HepG2 (cell line): ENCODE measurements around the gene PRR23B. TPM values are rescaled to one million over a fixed set of nuclear protein-coding genes. Genes with fewer than 3 reads are reported as not detected.

Experiments
- ATAC-seq: fragments of 200-7000 bp; cut with Tn5 transposase; 3 replicates; pipeline ENCODE4 v1.9.1; 2020; ENCODE audit warnings: mild to moderate bottlenecking, moderate library complexity
- BruUV-seq: library from RNA; stranded (reverse); fragments of 400-500 nt; replicated peaks from 2 replicates; lab custom pipeline; 2021; lab: Mats Ljungman, UMichigan
- CTCF ChIA-PET: fragments of 300-600 bp; formaldehyde crosslinking; extraction: SDS; loops from one replicate; lab custom pipeline; 2021; ENCODE audit warnings: low total read pairs, inconsistent platforms, low intra/inter-chr PET ratio; lab: Yijun Ruan, JAX
- POLR2A ChIA-PET: fragments of 350-600 bp; sonication (Branson Sonifier 250); formaldehyde crosslinking; loops from one replicate; lab custom pipeline; 2020; ENCODE audit warnings: antibody characterized with exemption, inconsistent platforms; lab: Yijun Ruan, JAX
- DNase-seq: peaks from one replicate; pipeline ENCODE4 v3.0.0-alpha.2; 2015; ENCODE audit warnings: low spot score
- FAIRE-seq: peaks from 3 replicates; lab custom pipeline; 2011; peaks lifted over from hg19 to GRCh38; lab: Jason Lieb, UNC
- H2AFZ ChIP-seq: one replicate; pipeline ENCODE4 v1.6.1; 2011; ENCODE audit warnings: low read length, inconsistent platforms
- H3K27ac ChIP-seq: fragments of 300-600 bp; 3 replicates; pipeline ENCODE4 v1.8.0; 2011; ENCODE audit warnings: mixed run types, mild to moderate bottlenecking, mixed read lengths, low read length, inconsistent platforms; ENCODE audit not compliant: insufficient read depth; ENCODE audit errors: extremely low read length
- H3K27me3 ChIP-seq, 2 experiments: fragments of 200-600 bp in 1 of 2; 2 replicates in 1 of 2; 3 replicates in 1 of 2; pipeline versions ENCODE4 v1.6.0 to v1.8.0; 2011; ENCODE audit warnings: low read length in 2 of 2, mild to moderate bottlenecking in 2 of 2, moderate library complexity in 2 of 2, inconsistent platforms in 1 of 2; ENCODE audit not compliant: insufficient read depth in 2 of 2, control insufficient read depth in 1 of 2
- H3K36me3 ChIP-seq, 2 experiments: fragments of 200-600 bp in 1 of 2; replicated peaks in 1 of 2; 2 replicates in 1 of 2; 3 replicates in 1 of 2; pipeline versions ENCODE4 v1.5.1 to v1.8.0; 2011; ENCODE audit warnings: low read length in 2 of 2, inconsistent platforms in 1 of 2; ENCODE audit not compliant: insufficient read depth in 2 of 2, control insufficient read depth in 1 of 2
- H3K4me1 ChIP-seq: 2 replicates; pipeline ENCODE4 v1.5.1; 2012; ENCODE audit warnings: low read length, inconsistent platforms; ENCODE audit not compliant: insufficient read depth
- H3K4me2 ChIP-seq: 2 replicates; pipeline ENCODE4 v1.6.0; 2011; ENCODE audit warnings: low read depth, low read length, inconsistent platforms
- H3K4me3 ChIP-seq, 3 experiments: fragments of 200-600 bp in 1 of 3; sonication (generic), shearing (Covaris generic) in 1 of 3; replicated peaks in 1 of 3; 2 replicates each; pipeline ENCODE4 v1.5.1; 2011 to 2016; ENCODE audit warnings: low read length in 3 of 3, inconsistent platforms in 2 of 3, low read depth in 2 of 3, mild to moderate bottlenecking in 2 of 3, control low read depth in 1 of 3, mixed read lengths in 1 of 3; ENCODE audit not compliant: insufficient read depth in 1 of 3
- H3K79me2 ChIP-seq: one replicate; pipeline ENCODE4 v1.6.1; 2011; ENCODE audit warnings: low read length, inconsistent platforms; ENCODE audit not compliant: insufficient read depth
- H3K9ac ChIP-seq: 2 replicates; pipeline ENCODE4 v1.6.0; 2011; ENCODE audit warnings: mild to moderate bottlenecking, low read depth, low read length, inconsistent platforms; ENCODE audit not compliant: insufficient read depth
- H3K9me3 ChIP-seq: 2 replicates; pipeline ENCODE4 v1.5.1; 2012; ENCODE audit warnings: mild to moderate bottlenecking, low read length
- H4K20me1 ChIP-seq: 2 replicates; pipeline ENCODE4 v1.6.0; 2011; ENCODE audit warnings: inconsistent platforms, mild to moderate bottlenecking, low read length, moderate library complexity; ENCODE audit not compliant: insufficient read depth
- ATF7 ChIP-seq, 2 experiments: fragments of 450-650 bp in 1 of 2; sonication (generic) in 1 of 2; formaldehyde crosslinking in 1 of 2; IDR thresholded peaks; 2 replicates each; pipeline versions ENCODE4 v1.4.0 to v1.6.1; 2016 to 2020; ENCODE audit warnings: antibody characterized with exemption in 1 of 2, mild to moderate bottlenecking in 1 of 2, missing genetic modification reagents in 1 of 2
- LBX2 ChIP-seq: sonication (generic); formaldehyde crosslinking; IDR thresholded peaks from 2 replicates; pipeline ENCODE4 v1.5.0; 2020; ENCODE audit warnings: missing genetic modification reagents, mild to moderate bottlenecking, borderline replicate concordance
- MAFF ChIP-seq: IDR thresholded peaks from 2 replicates; pipeline ENCODE4 v1.6.1; 2011; ENCODE audit warnings: low read depth, low read length, improper control_type of control experiment
- MAFK ChIP-seq, 2 experiments: IDR thresholded peaks in 1 of 2; conservative IDR thresholded peaks in 1 of 2; 2 replicates each; pipeline ENCODE4 v1.6.1; 2011; ENCODE audit warnings: improper control_type of control experiment in 2 of 2, low read length in 2 of 2
- PHF20 ChIP-seq: sonication (generic); formaldehyde crosslinking; IDR thresholded peaks from 2 replicates; pipeline ENCODE4 v1.5.0; 2020; ENCODE audit warnings: mild to moderate bottlenecking, missing genetic modification reagents
- PLSCR1 ChIP-seq: sonication (generic); formaldehyde crosslinking; IDR thresholded peaks from 2 replicates; pipeline ENCODE4 v1.5.0; 2020; ENCODE audit warnings: missing genetic modification reagents, mild to moderate bottlenecking, borderline replicate concordance
- RFXANK ChIP-seq: IDR thresholded peaks from 2 replicates; pipeline ENCODE4 v1.6.1; 2016
- SP5 ChIP-seq: IDR thresholded peaks from 2 replicates; pipeline ENCODE4 v1.6.1; 2016; ENCODE audit warnings: low read depth, borderline replicate concordance
- STAT5B ChIP-seq: sonication (generic); formaldehyde crosslinking; IDR thresholded peaks from 2 replicates; pipeline ENCODE4 v1.4.0; 2020; ENCODE audit warnings: missing genetic modification reagents
- ZFP37 ChIP-seq: sonication (generic); formaldehyde crosslinking; IDR thresholded peaks from 2 replicates; pipeline ENCODE4 v1.4.0; 2020; ENCODE audit warnings: missing genetic modification reagents, borderline replicate concordance
- ZFP91 ChIP-seq: sonication (generic); formaldehyde crosslinking; IDR thresholded peaks from 2 replicates; pipeline ENCODE4 v1.9.0; 2022; ENCODE audit warnings: missing genetic modification reagents, mild to moderate bottlenecking, borderline replicate concordance
- ZNF296 ChIP-seq: sonication (generic); formaldehyde crosslinking; conservative IDR thresholded peaks from 2 replicates; pipeline ENCODE4 v1.5.0; 2020; ENCODE audit warnings: mild to moderate bottlenecking, missing genetic modification reagents
- ZNF317 ChIP-seq: sonication (generic); formaldehyde crosslinking; IDR thresholded peaks from 2 replicates; pipeline ENCODE4 v1.5.0; 2020; ENCODE audit warnings: mild to moderate bottlenecking, missing genetic modification reagents
- ZNF335 ChIP-seq: sonication (generic); formaldehyde crosslinking; IDR thresholded peaks from 2 replicates; pipeline ENCODE4 v1.4.0; 2020; ENCODE audit warnings: missing genetic modification reagents
- ZNF431 ChIP-seq: sonication (generic); formaldehyde crosslinking; IDR thresholded peaks from 2 replicates; pipeline ENCODE4 v1.9.0; 2022; ENCODE audit warnings: missing genetic modification reagents, low read depth, mild to moderate bottlenecking, borderline replicate concordance
- WGBS: methylation state at CpG from one replicate; pipeline ENCODE4 v1.1.6; 2017; ENCODE audit warnings: low lambda C conversion rate; 5-methylcytosine and 5-hydroxymethylcytosine counted together
- in situ Hi-C: cut with HindIII; loops from 2 replicates; pipeline ENCODE4 v1.10.0; 2017; ENCODE audit warnings: low pct_unique_long_range_greater_than_20kb; ENCODE audit not compliant: extremely low pct_ligation_motif_present
- intact Hi-C: fragments of 100-400 bp; cut with micrococcal nuclease; formaldehyde crosslinking; loops from one replicate; pipeline ENCODE4 v1.10.0; 2022; ENCODE audit not compliant: unreplicated experiment
- polyA plus RNA-seq, 8 experiments: library from polyadenylated mRNA; depleted of rRNA in 3 of 8; stranded (reverse) in 7 of 8; unstranded in 1 of 8; fragments of >200 nt; fragmentation: Illumina TruSeq in 4 of 8; extraction: Trizol in 4 of 8; gene quantifications; 2 replicates each; pipeline versions ENCODE4 v1.2.1 to v1.2.3, GENCODE V29; 2011 to 2016; ENCODE audit warnings: low read depth in 4 of 8, missing spikeins in 1 of 8, mixed read lengths in 1 of 8; ENCODE audit not compliant: insufficient read depth in 1 of 8
- total RNA-seq, 5 experiments: library from RNA; depleted of rRNA; stranded (reverse); fragments of >200 nt; fragmentation: Illumina TruSeq; extraction: Trizol; gene quantifications; 2 replicates each; pipeline ENCODE4 v1.2.3, GENCODE V29; 2016; ENCODE audit warnings: low read depth in 1 of 5
- TF ChIP-seq, protein P1 (sequence below): sonication (generic); formaldehyde crosslinking; IDR thresholded peaks from 2 replicates; pipeline ENCODE4 v1.4.0; 2020; ENCODE audit warnings: mild to moderate bottlenecking, missing genetic modification reagents
- TF ChIP-seq, protein P2 (sequence below): fragments of 450-650 bp; IDR thresholded peaks from 2 replicates; pipeline ENCODE4 v1.6.1; 2017

The PRR23B gene
- total and polyA plus RNA-seq, 2 of the 13 experiments (the other 11 are each of a cell fraction or from before 2014, with no cell fraction given): not detected

GRCh38 chr3:139005356-139005993 lies 15.3 kb downstream of the PRR23B start (continued):
- no peak for TF ChIP-seq PHF20 (CRISPR knock-in tag)
- no peak for TF ChIP-seq MAFK (conservative IDR thresholded peaks at IDR 0.05 in 1 of 2, IDR thresholded peaks at IDR 0.05 in 1 of 2; ENCODE audit: low read length in 2 of 2)
- TF ChIP-seq ZNF335 (CRISPR knock-in tag): no peak
- no peak for TF ChIP-seq RFXANK (CRISPR knock-in tag)
- TF ChIP-seq LBX2 (CRISPR knock-in tag): no peak
- TF ChIP-seq, all 625 proteins: peak for 0

GRCh38 chr3:138995706-138996105 lies 25.0 kb downstream of the PRR23B start:
- Histone ChIP-seq H3K9me3 (no peaks in the 10 kb centered on the region), H3K4me2 (no peak overlapping the region), H3K79me2 (no peaks in the 10 kb centered on the region), H3K4me3 (no peak overlapping the region), H3K27ac (no peak overlapping the region), H3K36me3 (no peaks in the 10 kb centered on the region), H3K27me3 (no peaks in the 10 kb centered on the region; a peak in 1 of 5 replicates), H3K9ac (no peak overlapping the region), H3K4me1 (no peaks in the 10 kb centered on the region), H2AFZ (no peak overlapping the region), H4K20me1 (no peaks in the 10 kb centered on the region)
- CTCF ChIA-PET: no interaction called here
- no peak for FAIRE-seq
- POLR2A ChIA-PET: no interaction called here
- 0% methylated on average over 1 of the region's 1 CpG for WGBS
- no peak for ATAC-seq
- DNase-seq: no peak
- intact Hi-C loops (no loop called here), in situ Hi-C loops (no loop called here)
- BruUV-seq: no TSS peak
- TF ChIP-seq ZNF317 (CRISPR knock-in tag): no peak
- TF ChIP-seq ZNF296 (CRISPR knock-in tag): no peak
- no peak for TF ChIP-seq ZFP91 (CRISPR knock-in tag)
- TF ChIP-seq, protein P1, sequence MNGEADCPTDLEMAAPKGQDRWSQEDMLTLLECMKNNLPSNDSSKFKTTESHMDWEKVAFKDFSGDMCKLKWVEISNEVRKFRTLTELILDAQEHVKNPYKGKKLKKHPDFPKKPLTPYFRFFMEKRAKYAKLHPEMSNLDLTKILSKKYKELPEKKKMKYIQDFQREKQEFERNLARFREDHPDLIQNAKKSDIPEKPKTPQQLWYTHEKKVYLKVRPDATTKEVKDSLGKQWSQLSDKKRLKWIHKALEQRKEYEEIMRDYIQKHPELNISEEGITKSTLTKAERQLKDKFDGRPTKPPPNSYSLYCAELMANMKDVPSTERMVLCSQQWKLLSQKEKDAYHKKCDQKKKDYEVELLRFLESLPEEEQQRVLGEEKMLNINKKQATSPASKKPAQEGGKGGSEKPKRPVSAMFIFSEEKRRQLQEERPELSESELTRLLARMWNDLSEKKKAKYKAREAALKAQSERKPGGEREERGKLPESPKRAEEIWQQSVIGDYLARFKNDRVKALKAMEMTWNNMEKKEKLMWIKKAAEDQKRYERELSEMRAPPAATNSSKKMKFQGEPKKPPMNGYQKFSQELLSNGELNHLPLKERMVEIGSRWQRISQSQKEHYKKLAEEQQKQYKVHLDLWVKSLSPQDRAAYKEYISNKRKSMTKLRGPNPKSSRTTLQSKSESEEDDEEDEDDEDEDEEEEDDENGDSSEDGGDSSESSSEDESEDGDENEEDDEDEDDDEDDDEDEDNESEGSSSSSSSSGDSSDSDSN (CRISPR knock-in tag): no peak
- no peak for TF ChIP-seq PHF20 (CRISPR knock-in tag)
- TF ChIP-seq, protein P2, sequence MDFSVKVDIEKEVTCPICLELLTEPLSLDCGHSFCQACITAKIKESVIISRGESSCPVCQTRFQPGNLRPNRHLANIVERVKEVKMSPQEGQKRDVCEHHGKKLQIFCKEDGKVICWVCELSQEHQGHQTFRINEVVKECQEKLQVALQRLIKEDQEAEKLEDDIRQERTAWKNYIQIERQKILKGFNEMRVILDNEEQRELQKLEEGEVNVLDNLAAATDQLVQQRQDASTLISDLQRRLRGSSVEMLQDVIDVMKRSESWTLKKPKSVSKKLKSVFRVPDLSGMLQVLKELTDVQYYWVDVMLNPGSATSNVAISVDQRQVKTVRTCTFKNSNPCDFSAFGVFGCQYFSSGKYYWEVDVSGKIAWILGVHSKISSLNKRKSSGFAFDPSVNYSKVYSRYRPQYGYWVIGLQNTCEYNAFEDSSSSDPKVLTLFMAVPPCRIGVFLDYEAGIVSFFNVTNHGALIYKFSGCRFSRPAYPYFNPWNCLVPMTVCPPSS: no peak
- peak; percentile 71 for TF ChIP-seq MAFF
- TF ChIP-seq ATF7 (IDR thresholded peaks at IDR 0.05): no peak
- no peak for TF ChIP-seq ATF7 (CRISPR knock-in tag; IDR thresholded peaks at IDR 0.05)
- TF ChIP-seq PLSCR1: no peak
- no peak for TF ChIP-seq ZFP37 (CRISPR knock-in tag)
- no peak for TF ChIP-seq SP5 (CRISPR knock-in tag)
- TF ChIP-seq ZNF431: no peak
- TF ChIP-seq STAT5B (CRISPR knock-in tag): no peak
